ENCODE measurements around the gene PCNX1. TPM values are rescaled to one million over a fixed set of nuclear protein-coding genes. Genes with fewer than 3 reads are reported as not detected.
"Not testable (repeated sequence)": the region's sequence is repeated elsewhere in the genome, so short reads cannot be mapped to it uniquely, and the experiment has no call there.

PCNX1 gene
- polyA plus RNA-seq, 4 donors: 41.7 to 49.4 (median 44.3) TPM

DNA sequence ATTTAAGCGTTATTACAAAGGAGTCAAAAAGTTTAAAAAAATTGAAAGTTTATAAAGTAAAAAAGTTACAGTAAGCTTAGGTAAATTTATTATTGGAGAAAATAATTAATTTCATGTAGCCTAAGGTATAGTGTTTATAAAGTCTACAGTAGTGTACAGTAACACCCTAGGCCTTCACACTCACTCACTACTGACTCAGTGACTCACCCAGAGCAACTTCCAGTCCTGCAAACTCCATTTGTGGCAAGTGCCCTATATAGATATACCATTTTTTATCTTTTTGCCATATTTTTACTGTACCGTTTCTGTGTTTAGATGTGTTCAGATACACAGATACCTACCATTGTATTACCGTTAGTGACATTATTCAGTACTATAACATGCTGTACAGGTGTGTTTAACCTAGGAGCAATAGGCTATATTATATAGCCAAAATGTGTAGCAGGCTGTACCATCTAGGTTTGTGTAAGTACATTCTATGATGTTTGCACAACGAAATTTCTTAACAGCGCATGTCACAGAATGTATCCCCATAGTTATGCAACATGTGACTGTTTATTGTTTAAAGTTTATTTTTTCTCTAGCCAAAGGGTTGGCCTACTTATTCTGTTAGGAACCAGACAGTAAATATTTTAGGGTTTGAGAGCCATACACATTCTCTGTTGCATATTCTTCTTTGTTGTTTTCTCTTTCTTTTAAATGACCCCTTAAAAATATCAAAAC, 155.5 kb downstream of the PCNX1 start:
- no peak for DNase-seq (ENCODE audit: low read depth in 4 of 4, low spot score in 2 of 4)

DNA sequence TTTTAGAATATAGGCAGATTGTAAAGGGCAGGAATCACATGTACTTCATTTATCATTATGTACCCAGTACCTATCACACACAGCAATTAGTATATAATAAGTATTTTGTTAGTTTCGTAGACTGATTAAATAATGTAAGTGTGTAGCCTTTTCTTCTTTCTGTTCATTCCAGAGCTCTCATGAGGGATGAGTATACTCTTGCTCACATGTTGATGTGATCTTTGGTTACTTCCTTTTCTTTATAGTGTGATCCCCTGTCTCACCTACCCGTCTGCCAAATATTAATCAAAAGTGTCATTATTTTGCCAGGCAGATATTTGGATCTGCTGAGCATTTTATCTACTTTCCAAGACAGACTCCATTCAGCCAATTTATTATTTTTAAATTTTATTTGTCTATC, 156.1 kb downstream of the PCNX1 start:
- no peak for DNase-seq (ENCODE audit: low read depth in 4 of 4, low spot score in 2 of 4)

DNA sequence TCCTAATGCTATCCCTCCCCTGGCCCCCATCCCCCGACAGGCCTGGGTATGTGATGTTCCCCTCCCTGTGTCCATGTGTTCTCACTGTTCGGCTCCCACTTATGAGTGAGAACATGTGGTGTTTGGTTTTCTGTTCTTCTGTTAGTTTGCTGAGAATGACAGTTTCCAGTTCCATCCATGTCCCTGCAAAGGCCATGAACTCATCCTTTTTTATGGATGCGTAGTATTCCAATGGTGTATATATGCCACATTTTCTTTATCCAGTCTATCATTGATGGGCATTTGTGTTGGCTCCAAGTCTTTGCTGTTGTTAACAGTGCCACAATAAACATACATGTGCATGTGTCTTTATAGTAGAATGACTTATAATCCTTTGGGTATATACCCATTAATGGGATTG, 157.5 kb downstream of the PCNX1 start:
- DNase-seq (ENCODE audit: low read depth in 4 of 4, low spot score in 2 of 4): not testable (repeated sequence)

DNA sequence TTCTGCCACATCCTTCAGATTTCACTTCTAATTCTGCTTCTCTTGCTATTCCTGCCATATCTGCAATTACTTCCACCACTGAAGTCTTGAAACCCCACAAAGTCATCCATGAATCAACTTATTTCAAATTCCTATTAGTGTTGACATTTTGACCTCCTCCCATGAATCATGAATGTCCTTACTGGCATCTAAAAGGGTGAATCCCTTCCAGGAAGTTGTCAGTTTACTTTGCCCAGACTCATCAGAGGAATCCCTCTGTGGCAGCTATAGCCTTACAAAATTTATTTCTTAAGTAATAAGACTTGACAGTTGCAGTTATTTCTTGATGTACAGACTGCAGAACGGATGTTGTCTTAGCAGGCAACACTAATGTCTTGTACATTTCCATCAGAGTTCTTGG, 162.9 kb downstream of the PCNX1 start:
- no peak for DNase-seq (ENCODE audit: low read depth in 4 of 4, low spot score in 2 of 4)

DNA sequence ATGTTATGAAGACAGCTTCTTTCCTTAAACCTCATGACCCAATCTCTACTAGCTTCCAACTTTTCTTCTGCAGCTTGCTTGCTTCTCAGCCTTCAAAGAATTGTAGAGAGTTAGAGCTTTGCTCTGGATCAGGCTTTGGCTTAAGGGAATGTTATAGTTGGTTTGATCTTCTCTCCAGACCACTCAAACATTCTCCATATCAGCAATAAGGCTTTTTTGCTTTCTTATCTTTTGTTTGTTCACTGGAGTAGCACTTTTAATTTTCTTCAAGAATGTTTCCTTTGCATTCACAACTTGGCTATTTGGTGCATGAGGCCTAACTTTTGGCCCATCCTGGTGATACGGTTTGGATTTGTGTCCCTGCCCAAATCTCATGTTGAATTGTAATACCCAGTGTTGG, 163.8 kb downstream of the PCNX1 start:
- no peak for DNase-seq (ENCODE audit: low read depth in 4 of 4, low spot score in 2 of 4)

DNA sequence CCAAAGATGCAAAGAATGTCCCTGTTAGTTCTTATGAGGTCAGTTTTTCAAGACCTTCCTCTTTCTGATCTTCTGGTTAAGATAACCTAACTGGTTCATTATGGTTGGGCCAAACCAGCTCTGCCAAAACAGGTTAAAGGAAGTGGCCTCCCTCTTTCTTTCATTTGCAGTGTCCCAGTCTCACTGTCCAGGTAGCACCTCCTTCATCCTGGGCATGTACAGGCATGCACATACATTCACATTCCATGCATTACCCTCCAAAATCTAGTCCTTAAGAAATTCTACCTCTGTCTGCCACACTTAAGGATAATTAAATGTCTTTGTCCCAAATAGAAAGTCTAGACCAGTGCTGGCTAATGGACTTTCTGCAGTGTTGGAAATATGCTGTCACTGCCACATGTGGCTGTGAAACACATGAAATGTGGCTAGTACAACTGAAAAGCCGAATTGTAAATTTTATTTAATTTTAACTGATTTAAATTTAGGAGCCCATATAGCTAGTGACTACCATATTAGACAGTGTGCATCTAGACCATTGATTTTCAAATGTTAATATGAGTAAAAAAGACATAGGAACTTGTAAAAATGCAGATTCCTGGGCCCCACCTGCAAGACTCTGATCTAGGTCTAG, 169.3 kb downstream of the PCNX1 start:
- DNase-seq (ENCODE audit: low read depth in 4 of 4, low spot score in 2 of 4): no peak

DNA sequence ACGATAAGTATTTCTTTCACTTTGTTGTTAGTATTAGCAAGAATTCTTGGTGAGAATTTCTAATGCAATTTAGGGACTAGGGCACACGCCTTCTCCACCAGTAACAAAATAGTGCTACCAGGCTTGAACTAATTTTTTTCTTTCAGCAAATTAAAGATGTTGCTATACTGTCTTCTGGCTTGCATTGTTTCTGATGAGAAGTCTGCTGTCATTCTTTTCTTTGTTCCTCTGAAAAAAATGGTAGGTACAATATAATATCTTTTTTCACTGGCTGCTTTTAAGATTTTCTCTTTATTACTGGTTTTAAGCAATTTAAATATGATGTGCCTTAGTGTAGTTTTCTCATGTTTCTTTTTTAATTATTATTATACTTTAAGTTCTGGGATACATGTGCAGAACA, 171.2 kb downstream of the PCNX1 start:
- no peak for DNase-seq (ENCODE audit: low read depth in 4 of 4, low spot score in 2 of 4)

DNA sequence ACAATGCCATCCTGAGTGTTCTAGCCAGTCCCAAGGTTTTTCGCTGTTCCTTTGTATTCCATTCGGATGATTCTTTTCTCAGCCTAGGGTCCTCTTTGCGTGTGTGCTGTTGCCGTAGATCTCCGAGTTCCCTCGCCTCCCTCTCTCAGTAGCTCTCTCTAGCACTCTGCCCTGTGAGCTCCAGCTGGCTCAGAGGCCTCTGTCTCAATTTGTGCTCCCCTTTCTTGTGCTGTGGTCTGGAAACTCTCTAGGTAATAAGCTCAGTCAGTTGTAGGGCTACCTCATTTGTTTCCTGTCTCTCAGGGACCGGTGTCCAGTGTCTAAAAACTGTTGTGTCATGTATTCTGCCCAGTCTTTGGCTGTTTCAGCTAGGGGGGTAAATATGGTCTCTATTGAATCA, 179.3 kb downstream of the PCNX1 start:
- DNase-seq (ENCODE audit: low read depth in 4 of 4, low spot score in 2 of 4): no peak

DNA sequence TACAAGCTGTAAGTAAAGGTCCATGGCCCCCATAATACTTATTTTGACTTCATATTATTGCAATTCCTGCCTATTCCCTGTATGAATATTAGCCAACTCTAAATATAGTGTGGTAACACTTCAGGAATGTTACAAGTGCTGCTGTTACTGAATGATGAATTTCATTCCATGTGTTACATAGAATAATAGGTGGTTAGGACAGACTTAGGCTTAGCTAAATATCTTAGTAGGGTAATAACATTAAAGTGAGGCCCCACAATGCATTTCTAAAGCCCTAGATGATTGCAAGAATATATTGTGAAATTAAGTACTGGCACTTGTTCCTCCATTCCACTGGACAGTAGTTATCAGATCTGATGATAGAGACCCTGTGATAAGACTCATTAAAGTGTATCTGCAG, 182.7 kb downstream of the PCNX1 start:
- DNase-seq (ENCODE audit: low read depth in 4 of 4, low spot score in 2 of 4): no peak

DNA sequence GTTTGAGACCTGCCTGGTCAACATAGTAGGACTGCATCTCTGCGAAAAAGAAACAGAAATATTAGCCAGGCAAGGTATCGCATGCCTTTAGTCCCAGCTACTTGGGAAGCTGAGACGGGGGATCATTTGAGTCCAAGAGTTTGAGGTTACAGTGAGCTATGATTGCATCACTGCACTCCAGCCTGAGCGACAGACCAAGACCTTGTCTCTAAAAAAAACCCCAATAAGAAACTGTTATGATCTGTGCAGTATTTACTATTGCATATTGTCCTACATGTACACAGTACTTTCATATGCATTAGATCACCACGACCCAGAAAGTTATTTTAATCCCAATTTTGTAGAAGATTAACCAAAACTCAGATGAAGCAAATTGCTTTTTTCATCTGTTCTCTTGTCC, 187.5 kb downstream of the PCNX1 start:
- DNase-seq (ENCODE audit: low read depth in 4 of 4, low spot score in 2 of 4): no peak

DNA sequence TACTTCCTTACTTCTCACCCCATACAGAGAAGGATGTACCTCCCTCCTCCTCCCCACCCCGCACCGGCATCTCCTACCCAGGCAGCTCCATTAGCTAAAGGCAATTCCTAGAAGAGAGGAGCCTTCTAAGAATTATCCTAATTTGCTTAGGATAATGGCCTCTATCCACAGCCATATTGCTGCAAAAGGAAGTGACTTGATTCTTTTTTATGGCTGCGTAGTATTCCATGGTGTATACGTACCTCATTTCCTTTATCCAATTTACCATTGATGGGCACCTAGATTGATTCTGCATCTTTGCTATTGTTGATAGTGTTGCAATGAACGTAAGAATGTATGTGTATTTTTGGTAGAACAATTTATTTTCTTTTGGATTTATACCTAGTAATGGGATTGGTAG, 189.7 kb downstream of the PCNX1 start:
- DNase-seq (ENCODE audit: low read depth in 4 of 4, low spot score in 2 of 4): no peak

DNA sequence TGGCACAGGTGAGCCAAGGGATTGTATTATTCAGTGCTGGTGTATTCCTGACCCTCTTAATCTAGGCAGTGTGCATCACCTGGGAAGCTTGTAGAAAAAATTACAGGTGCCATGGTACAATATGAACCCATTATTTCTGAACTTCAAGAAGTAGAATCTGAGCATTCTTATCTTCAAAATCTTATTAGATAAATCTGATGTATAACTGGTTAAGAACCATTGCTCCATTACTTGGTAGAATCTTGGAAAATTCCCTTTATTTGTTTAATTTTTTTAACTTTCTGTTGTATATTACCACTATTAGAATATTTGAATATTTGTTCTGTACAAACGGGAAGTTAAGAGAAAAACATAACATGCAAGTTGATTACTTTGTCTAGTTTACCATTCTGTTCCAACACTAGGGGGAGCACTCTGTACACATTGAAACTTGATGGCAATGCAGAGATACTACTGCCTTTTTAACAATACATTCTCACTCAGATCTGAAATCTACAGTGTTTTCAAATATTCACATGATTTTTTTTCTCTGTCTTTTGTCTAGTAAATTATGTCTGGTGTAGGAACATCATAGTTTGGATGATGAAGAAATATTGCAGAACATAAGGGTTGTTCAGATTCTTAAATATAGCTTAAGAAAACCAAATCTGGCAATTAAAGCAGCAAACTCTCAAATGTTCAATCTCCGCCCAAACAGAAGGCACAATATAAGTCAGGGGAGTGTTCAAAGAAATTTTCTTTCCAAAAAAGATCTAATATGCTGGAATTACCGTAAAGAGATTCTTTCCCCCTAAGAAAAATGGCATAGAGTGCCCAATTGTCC, 196.6 kb downstream of the PCNX1 start:
- DNase-seq (ENCODE audit: low read depth in 4 of 4, low spot score in 2 of 4): peak in 3 of 4 donors; percentile 19 to 39 (median 34)

DNA sequence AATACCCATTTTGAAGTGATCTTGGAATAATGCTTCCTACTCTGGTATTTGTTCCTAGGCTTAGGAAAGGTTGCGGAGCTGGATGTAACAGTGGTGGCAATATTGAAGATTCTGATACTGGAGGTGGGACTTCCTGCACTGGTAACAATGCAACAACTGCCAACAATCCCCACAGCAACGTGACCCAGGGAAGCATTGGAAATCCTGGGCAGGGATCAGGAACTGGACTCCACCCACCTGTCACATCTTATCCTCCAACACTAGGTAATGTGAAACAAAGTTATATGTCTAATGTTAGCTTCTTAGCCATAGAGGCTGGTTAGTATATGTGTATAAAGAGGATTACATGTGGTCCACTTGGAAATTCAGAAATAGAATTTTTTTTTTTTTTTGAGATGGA, 197.9 kb downstream of the PCNX1 start:
- no peak for DNase-seq (ENCODE audit: low read depth in 4 of 4, low spot score in 2 of 4)

DNA sequence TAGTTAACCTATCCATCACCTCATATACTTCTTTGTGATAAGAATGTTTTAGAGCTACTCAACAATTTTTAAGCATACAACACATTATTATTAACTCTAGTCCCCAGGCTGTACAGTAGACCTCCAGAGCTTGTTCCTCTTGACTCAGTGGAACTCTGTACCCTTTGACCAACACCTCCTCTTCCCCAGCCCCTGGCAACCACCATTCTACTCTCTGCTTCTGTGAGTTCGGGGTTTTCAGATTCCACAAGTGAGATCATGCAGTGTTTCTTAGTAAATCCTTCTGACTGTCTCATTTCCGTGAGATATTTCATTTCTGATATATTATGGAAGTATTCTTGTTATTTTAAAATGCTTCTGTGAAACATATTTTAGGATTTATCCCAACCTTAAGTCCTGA, 200.7 kb downstream of the PCNX1 start:
- DNase-seq (ENCODE audit: low read depth in 4 of 4, low spot score in 2 of 4): no peak

DNA sequence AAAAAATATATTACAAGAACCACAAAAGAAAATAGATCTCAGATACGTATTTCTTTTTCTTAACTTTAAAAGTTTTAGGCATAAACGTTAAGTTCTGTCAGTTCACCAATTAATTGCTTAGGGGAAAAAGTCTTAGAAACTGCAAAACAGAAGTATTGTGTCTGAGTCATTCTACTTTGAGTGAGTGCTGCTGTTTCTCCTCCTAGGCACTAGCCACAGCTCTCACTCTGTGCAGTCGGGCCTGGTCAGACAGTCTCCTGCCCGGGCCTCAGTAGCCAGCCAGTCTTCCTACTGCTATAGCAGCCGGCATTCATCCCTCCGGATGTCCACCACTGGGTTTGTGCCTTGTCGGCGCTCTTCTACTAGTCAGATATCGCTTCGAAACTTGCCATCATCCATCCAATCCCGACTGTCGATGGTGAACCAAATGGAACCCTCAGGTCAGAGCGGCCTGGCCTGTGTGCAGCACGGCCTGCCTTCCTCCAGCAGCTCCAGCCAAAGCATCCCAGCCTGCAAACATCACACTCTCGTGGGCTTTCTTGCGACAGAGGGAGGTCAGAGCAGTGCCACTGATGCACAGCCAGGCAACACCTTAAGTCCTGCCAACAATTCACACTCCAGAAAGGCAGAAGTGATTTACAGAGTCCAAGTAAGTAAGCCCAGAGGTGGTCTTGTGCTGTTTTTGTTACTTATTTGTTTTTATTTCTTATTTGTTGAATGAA, 201.3 kb downstream of the PCNX1 start:
- no peak for DNase-seq (ENCODE audit: low read depth in 4 of 4, low spot score in 2 of 4)

DNA sequence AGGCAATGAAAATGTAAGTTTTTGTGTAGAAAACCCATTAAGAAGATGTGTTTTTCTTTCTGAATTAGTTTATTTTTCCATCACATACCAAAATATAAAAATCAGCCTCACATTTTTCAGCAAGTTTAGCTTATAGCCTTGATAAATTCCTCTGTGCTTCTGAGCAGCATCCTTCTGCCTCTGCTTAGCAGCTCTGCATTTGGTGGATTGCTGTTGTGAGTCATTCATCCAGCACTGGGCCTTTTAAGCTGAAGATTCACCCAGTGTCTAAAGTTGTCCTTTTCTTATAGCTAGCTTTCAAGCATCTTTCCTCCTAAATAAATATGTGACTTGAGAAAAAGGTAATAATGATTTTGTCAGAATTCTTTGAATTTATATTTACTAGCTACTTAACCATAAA, 206.1 kb downstream of the PCNX1 start:
- no peak for DNase-seq (ENCODE audit: low read depth in 4 of 4, low spot score in 2 of 4)

DNA sequence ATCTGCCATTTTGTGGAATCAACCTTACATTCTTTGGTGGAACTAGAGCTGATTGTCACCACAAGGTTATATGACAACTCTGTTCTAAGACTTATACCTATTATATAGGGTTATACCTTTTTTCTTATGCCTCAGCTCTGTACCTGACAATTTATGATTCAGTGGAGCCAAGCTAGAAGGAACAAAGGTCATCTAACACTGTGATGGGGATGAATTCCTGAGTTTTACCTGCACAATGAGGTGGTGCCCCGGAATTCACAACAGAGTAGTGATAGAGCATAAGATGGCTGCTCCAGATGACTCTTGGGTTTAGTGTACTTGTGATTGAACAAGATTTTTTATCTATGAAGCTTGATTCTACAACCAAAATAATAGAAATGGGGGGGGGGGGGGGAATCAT, 207.3 kb downstream of the PCNX1 start:
- DNase-seq (ENCODE audit: low read depth in 4 of 4, low spot score in 2 of 4): no peak

DNA sequence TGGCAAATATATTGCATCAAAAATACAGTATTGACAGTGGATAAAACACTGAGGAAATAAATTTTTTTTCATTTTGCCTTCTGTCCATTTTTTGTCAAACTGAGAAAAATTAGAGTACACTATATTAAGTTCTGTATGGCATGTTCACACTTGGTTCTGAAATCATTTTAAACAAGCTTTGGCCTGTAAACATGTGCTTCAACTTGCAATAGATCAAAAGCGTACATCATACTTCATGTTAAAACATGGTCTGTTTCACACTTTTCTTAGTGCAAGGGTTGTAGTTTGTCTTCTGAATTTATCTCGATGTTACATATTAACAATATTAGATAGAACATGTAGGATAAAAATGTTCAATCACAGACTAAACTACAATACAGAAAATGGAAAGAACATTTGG, 208.0 kb downstream of the PCNX1 start:
- DNase-seq (ENCODE audit: low read depth in 4 of 4, low spot score in 2 of 4): no peak

DNA sequence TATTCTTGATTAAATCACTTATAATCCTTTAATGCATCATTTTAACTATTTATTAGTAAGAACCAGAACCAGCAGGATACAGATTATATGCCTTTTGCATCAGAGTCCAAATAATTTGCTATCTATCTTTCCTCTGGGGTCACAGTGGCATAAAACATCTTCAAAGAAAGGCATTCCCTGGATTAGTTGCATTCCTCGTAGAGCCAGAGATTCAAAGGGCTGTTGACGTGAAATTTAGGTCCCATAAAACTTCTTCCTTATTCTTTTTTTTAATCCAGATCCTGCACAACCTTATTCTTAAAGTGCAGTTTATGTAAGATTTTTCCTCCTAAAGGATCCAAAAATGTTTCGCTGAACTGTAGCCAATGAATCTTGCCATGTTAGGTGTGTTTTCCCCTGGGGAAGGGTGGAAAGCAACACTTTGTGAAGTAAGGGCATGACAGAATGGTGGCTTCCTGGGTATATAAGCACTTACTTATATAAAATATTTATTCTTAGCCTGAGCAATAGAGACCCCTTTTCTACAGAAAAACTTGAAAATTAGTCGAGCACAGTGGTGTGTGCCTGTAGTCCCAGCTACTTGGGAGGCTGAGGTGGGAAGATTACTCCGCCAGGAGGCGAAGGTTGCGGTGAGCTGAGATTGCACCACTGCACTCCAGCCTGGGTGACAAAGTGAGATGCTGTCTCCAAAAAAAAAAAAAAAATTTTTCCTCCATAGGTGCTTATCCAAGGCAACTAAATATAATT, 208.7 kb downstream of the PCNX1 start:
- DNase-seq (ENCODE audit: low read depth in 4 of 4, low spot score in 2 of 4): no peak

DNA sequence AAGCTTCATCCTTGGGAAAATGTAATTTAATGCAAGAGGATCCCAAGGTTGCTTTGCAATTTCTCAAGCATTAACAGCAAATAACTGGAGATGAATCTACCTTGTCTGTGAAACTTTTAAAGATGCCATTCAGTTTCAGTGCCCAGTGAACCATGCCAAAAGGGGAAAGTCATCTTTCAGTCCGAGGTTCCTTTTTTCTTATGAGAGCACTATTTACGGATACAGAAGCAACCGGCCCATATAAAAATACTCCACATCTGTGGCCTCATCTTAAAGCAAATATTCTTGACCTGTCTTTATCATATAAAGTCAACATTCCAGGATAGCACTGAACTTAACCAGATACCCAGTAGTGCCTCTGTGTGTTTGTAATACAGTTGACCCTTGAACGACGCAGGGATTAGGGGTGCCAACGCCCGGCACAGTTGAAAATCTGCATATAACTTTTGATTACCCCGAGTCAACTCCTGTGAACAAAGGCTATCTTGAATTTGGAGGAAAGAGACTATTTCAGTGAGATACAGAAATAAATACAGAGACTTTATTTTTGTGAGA, 209.4 kb downstream of the PCNX1 start:
- no peak for DNase-seq (ENCODE audit: low read depth in 4 of 4, low spot score in 2 of 4)
